Measurements from ENCODE around the gene CDADC1. TPM values are rescaled to one million over a fixed set of nuclear protein-coding genes. Genes with fewer than 3 reads are reported as not detected.

CDADC1 gene
- total RNA-seq, 1 donor from 2014 or later = 3.3 TPM

DNA sequence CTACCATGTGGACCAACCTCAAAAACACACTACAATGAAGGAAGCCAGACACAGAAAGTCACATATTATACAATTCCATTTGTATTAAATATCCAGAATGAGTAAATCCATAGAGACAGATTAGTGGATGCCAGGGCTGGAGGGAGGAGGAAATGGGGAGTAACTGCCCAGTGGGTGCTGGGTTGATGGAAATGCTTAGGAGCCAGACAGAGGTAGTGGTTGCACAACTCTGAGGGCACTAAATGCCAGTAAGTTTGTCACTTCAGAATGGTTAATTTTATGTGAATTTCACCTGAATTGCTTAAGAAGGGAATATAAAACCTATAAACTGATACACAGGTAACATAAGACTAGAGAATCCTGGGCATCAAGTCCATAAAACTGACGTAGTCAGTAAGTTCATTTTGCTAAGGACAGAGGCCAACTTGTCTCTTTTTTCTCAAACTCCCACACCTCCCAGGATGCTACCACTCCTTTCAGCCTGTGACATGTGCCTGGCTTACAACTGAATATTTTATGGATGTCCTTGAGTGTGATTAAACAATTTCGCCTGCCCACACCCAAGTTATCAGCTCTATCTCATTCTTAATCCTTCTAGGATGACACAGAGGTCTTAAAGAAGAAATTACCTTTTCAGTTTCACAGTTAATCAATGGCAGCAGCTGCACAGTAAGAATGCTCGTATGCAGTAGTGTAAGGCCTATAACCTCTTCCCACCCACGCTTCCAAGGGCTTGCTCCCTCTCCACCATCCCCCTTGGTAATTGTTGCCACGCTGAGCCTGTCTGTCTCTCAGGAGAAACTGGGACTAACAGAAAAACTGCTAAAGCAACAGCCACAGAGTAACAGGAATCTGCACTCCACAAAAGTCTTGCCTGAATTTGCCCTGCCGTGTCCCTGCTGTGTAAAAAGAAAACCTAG, 33.5 kb upstream of the CDADC1 start:
- no peak for DNase-seq (ENCODE audit: low read depth)
- H3K4me3 ChIP-seq (ENCODE audit: low read depth, low read length) = no peak overlapping the region
- TF ChIP-seq, protein P1, sequence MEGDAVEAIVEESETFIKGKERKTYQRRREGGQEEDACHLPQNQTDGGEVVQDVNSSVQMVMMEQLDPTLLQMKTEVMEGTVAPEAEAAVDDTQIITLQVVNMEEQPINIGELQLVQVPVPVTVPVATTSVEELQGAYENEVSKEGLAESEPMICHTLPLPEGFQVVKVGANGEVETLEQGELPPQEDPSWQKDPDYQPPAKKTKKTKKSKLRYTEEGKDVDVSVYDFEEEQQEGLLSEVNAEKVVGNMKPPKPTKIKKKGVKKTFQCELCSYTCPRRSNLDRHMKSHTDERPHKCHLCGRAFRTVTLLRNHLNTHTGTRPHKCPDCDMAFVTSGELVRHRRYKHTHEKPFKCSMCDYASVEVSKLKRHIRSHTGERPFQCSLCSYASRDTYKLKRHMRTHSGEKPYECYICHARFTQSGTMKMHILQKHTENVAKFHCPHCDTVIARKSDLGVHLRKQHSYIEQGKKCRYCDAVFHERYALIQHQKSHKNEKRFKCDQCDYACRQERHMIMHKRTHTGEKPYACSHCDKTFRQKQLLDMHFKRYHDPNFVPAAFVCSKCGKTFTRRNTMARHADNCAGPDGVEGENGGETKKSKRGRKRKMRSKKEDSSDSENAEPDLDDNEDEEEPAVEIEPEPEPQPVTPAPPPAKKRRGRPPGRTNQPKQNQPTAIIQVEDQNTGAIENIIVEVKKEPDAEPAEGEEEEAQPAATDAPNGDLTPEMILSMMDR (conservative IDR thresholded peaks at IDR 0.05; ENCODE audit: low read depth, low read length) = no peak

- no peak overlapping the region for H3K4me3 ChIP-seq (ENCODE audit: low read depth, low read length)
- TF ChIP-seq, protein P1 (conservative IDR thresholded peaks at IDR 0.05; ENCODE audit: low read depth, low read length) = peak; percentile 21
- no peak for DNase-seq (ENCODE audit: low read depth)
Measured at GRCh38 chr13:49214917-49215376, 32.8 kb upstream of the CDADC1 start.

- TF ChIP-seq, protein P1 (conservative IDR thresholded peaks at IDR 0.05; ENCODE audit: low read depth, low read length) = no peak
- DNase-seq (ENCODE audit: low read depth) = no peak
- no peak overlapping the region for H3K4me3 ChIP-seq (ENCODE audit: low read depth, low read length)
Measured at GRCh38 chr13:49216334-49216733, 31.4 kb upstream of the CDADC1 start.

DNA sequence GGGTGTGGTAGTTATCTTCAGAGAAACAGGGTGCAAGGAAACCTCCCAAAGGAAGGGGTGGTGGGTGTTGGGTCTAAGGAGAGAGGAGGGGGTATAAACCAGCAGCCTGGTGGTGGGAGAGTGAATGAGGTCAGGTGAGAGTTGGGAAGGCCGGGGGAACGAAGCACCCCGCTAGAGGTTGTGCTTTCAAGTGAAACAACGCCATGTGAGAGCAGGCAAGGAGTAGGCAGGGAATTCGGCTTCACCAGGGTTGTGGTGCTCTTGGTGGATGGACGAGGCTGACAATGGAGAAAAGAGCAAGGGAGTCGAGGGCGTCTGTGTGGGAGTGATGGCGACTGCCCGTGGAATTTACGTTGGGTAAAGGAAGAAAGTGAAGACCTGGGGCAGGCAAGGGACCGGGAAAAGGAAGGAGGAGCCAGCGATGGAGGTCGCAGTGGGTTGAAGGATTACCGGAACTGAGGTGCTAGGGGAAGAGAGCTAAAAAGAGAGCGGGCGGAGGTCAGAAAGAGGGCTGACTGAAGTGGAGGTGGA, 29.7 kb upstream of the CDADC1 start:
- TF ChIP-seq, protein P1 (conservative IDR thresholded peaks at IDR 0.05; ENCODE audit: low read depth, low read length) = no peak
- no peak for DNase-seq (ENCODE audit: low read depth)
- no peak overlapping the region for H3K4me3 ChIP-seq (ENCODE audit: low read depth, low read length)

GRCh38 chr13:49218493-49219051, 29.2 kb upstream of the CDADC1 start:
- no peak overlapping the region for H3K4me3 ChIP-seq (ENCODE audit: low read depth, low read length)
- DNase-seq (ENCODE audit: low read depth) = no peak
- TF ChIP-seq, protein P1 (conservative IDR thresholded peaks at IDR 0.05; ENCODE audit: low read depth, low read length) = no peak

GRCh38 chr13:49219647-49220035, 28.1 kb upstream of the CDADC1 start:
- TF ChIP-seq, protein P1 (conservative IDR thresholded peaks at IDR 0.05; ENCODE audit: low read depth, low read length) = no peak
- peak overlapping the region; percentile 34 for H3K4me3 ChIP-seq (ENCODE audit: low read depth, low read length)
- DNase-seq (ENCODE audit: low read depth) = no peak
